ENCODE measurements around the gene MPHOSPH8.

The MPHOSPH8 gene

DNA sequence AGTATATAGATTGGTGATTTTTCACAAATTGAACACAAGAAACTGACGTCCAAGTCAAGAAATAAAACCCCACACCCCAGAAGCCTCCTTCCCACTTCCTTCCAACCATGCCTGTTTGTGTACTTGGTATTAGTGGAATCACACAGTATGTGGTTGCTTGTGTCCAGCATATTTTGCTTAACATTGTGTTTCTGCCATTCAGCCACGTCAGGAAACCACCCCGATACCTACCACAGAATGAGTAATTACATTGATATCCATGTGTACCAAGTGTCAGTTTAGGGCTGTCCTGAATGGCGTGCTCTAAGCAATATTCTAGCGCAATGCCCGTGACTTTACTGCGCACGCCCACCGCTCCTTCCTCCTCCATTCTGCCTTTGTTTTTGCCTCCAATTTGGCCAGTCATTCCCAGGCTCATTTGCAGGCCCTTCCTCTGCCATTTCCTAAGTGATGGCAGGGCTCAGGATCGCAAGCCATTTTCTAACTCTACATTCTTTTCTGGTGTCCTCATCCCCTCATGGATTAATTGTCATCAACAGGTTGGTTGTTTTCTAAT, 25.9 kb upstream of the MPHOSPH8 start:
- Histone ChIP-seq H2BK5ac (ENCODE audit: low read depth, low read length, poor library complexity, severe bottlenecking) (no peak overlapping the region), H3K4me1 (ENCODE audit: control insufficient read depth, insufficient read depth, low read depth, low read length) (no peaks in the 10 kb centered on the region), H3K27me3 (ENCODE audit: control insufficient read depth in 1 of 2, insufficient read depth in 1 of 2, low read length in 2 of 2) (peaks cover 0 to 1% of the 10 kb centered on the region in 2 experiments), H3K79me1 (replicated peaks; ENCODE audit: low read length, poor library complexity, severe bottlenecking) (peaks cover 13% of the 10 kb centered on the region), H3K9ac (ENCODE audit: low read length) (no peak overlapping the region), H3K27ac (ENCODE audit: low read length, poor library complexity, severe bottlenecking) (no peak overlapping the region), H3K14ac (ENCODE audit: low read length in 2 of 2) (no peak overlapping the region), H3K9me3 (ENCODE audit: control insufficient read depth, low read length) (no peaks in the 10 kb centered on the region), H3K4me2 (ENCODE audit: low read length, poor library complexity, severe bottlenecking) (no peak overlapping the region), H2AFZ (ENCODE audit: low read depth, low read length) (no peak overlapping the region), H2AK5ac (ENCODE audit: low read length, severe bottlenecking) (no peak overlapping the region), H3K36me3 (ENCODE audit: control insufficient read depth in 1 of 2, insufficient read depth in 2 of 2, low read depth in 1 of 2, low read length in 2 of 2) (no peaks in the 10 kb centered on the region), H3K4me3 (ENCODE audit: insufficient read depth in 1 of 2, low read depth in 1 of 2, low read length in 2 of 2) (no peak overlapping the region), H2BK15ac (ENCODE audit: low read depth, poor library complexity, severe bottlenecking) (no peak overlapping the region), H4K91ac (ENCODE audit: low read length) (no peak overlapping the region), H3K4ac (ENCODE audit: low read depth in 1 of 2, low read length in 2 of 2) (no peak overlapping the region), H3K23ac (ENCODE audit: low read length in 2 of 2) (no peak overlapping the region), H4K8ac (ENCODE audit: low read length) (no peak overlapping the region), H3K18ac (ENCODE audit: low read depth in 1 of 2, low read length in 2 of 2) (no peak overlapping the region), H2BK12ac (ENCODE audit: low read length in 2 of 2) (no peak overlapping the region), H2BK120ac (ENCODE audit: low read depth, low read length) (no peak overlapping the region)
- DNase-seq: no peak
- WGBS: 86% methylated on average over 9 of the region's 10 CpGs

DNA sequence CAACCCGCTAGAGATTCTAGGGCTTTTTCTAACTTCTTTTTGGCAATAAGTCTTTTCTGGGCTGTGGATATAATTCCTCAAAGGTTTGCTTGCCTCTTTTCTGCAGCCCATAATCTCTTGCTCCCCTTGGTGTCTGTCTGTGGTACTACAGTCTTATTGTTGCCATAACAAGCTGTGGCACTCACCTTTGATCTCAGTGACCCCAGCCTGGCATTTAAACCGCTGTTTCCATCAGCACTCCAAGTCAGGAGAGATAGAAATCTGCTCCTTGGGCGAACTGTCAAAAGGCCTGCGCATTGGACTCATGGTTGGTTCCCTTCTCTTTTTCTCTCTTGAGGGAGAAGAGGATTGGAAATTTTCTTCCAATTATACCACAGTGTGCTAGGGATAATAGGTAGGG, 14.5 kb upstream of the MPHOSPH8 start:
- Histone ChIP-seq H2AK5ac (ENCODE audit: low read length, severe bottlenecking) (no peak overlapping the region), H3K9me3 (ENCODE audit: control insufficient read depth, low read length) (no peaks in the 10 kb centered on the region), H2BK12ac (ENCODE audit: low read length in 2 of 2) (no peak overlapping the region), H3K4ac (ENCODE audit: low read depth in 1 of 2, low read length in 2 of 2) (no peak overlapping the region), H3K79me1 (replicated peaks; ENCODE audit: low read length, poor library complexity, severe bottlenecking) (peaks cover 7% of the 10 kb centered on the region), H4K8ac (ENCODE audit: low read length) (no peak overlapping the region), H4K91ac (ENCODE audit: low read length) (no peak overlapping the region), H3K4me3 (ENCODE audit: insufficient read depth in 1 of 2, low read depth in 1 of 2, low read length in 2 of 2) (no peak overlapping the region), H3K27ac (ENCODE audit: low read length, poor library complexity, severe bottlenecking) (no peak overlapping the region), H3K36me3 (ENCODE audit: control insufficient read depth in 1 of 2, insufficient read depth in 2 of 2, low read depth in 1 of 2, low read length in 2 of 2) (no peaks in the 10 kb centered on the region), H3K27me3 (ENCODE audit: control insufficient read depth in 1 of 2, insufficient read depth in 1 of 2, low read length in 2 of 2) (no peaks in the 10 kb centered on the region), H2BK15ac (ENCODE audit: low read depth, poor library complexity, severe bottlenecking) (no peak overlapping the region), H3K4me1 (ENCODE audit: control insufficient read depth, insufficient read depth, low read depth, low read length) (no peaks in the 10 kb centered on the region), H2BK5ac (ENCODE audit: low read depth, low read length, poor library complexity, severe bottlenecking) (no peak overlapping the region), H3K18ac (ENCODE audit: low read depth in 1 of 2, low read length in 2 of 2) (no peak overlapping the region), H3K14ac (ENCODE audit: low read length in 2 of 2) (no peak overlapping the region), H2AFZ (ENCODE audit: low read depth, low read length) (no peak overlapping the region), H3K23ac (ENCODE audit: low read length in 2 of 2) (no peak overlapping the region), H3K4me2 (ENCODE audit: low read length, poor library complexity, severe bottlenecking) (no peak overlapping the region), H2BK120ac (ENCODE audit: low read depth, low read length) (no peak overlapping the region), H3K9ac (ENCODE audit: low read length) (no peak overlapping the region)
- peak; percentile 36 for DNase-seq
- 81% methylated on average over 4 of the region's 4 CpGs for whole genome bisulfite sequencing

DNA sequence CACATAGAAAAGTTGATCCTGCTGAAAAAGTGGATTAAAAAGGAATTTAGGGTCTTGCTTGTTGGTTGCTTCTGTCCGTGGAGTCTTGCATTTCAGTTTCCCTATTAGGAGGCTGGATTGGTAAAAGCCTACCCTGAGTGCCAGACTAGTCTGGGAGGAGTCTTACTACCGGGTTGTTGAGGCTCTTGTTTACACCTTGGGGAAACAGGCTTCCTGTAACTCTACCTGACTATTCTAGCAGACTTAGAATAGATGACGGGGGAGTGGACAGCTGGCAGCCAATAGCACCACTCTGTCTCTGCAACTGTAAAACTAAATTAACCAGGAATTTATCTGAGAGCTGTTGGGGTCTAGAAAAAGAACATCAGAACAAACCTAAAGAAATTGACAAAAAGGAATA, 11.3 kb upstream of the MPHOSPH8 start:
- peaks cover 11% of the 10 kb centered on the region for H3K79me1 ChIP-seq (replicated peaks; ENCODE audit: low read length, poor library complexity, severe bottlenecking)
- WGBS: 85% methylated on average over 1 of the region's 3 CpGs
- H3K36me3 ChIP-seq (ENCODE audit: control insufficient read depth in 1 of 2, insufficient read depth in 2 of 2, low read depth in 1 of 2, low read length in 2 of 2): no peaks in the 10 kb centered on the region
- H2BK120ac ChIP-seq (ENCODE audit: low read depth, low read length): no peak overlapping the region
- H3K9ac ChIP-seq (ENCODE audit: low read length): no peak overlapping the region
- H3K18ac ChIP-seq (ENCODE audit: low read depth in 1 of 2, low read length in 2 of 2): no peak overlapping the region
- H3K4me2 ChIP-seq (ENCODE audit: low read length, poor library complexity, severe bottlenecking): no peak overlapping the region
- H2BK5ac ChIP-seq (ENCODE audit: low read depth, low read length, poor library complexity, severe bottlenecking): no peak overlapping the region
- no peak overlapping the region for H2BK12ac ChIP-seq (ENCODE audit: low read length in 2 of 2)
- H3K4me3 ChIP-seq (ENCODE audit: insufficient read depth in 1 of 2, low read depth in 1 of 2, low read length in 2 of 2): no peak overlapping the region
- H2AFZ ChIP-seq (ENCODE audit: low read depth, low read length): no peak overlapping the region
- no peaks in the 10 kb centered on the region for H3K9me3 ChIP-seq (ENCODE audit: control insufficient read depth, low read length)
- H4K91ac ChIP-seq (ENCODE audit: low read length): no peak overlapping the region
- no peak overlapping the region for H3K27ac ChIP-seq (ENCODE audit: low read length, poor library complexity, severe bottlenecking)
- no peaks in the 10 kb centered on the region for H3K27me3 ChIP-seq (ENCODE audit: control insufficient read depth in 1 of 2, insufficient read depth in 1 of 2, low read length in 2 of 2)
- H3K4ac ChIP-seq (ENCODE audit: low read depth in 1 of 2, low read length in 2 of 2): no peak overlapping the region
- no peak overlapping the region for H2BK15ac ChIP-seq (ENCODE audit: low read depth, poor library complexity, severe bottlenecking)
- no peak for DNase-seq
- no peak overlapping the region for H3K23ac ChIP-seq (ENCODE audit: low read length in 2 of 2)
- H4K8ac ChIP-seq (ENCODE audit: low read length): no peak overlapping the region
- H2AK5ac ChIP-seq (ENCODE audit: low read length, severe bottlenecking): no peak overlapping the region
- no peak overlapping the region for H3K14ac ChIP-seq (ENCODE audit: low read length in 2 of 2)
- no peaks in the 10 kb centered on the region for H3K4me1 ChIP-seq (ENCODE audit: control insufficient read depth, insufficient read depth, low read depth, low read length)

DNA sequence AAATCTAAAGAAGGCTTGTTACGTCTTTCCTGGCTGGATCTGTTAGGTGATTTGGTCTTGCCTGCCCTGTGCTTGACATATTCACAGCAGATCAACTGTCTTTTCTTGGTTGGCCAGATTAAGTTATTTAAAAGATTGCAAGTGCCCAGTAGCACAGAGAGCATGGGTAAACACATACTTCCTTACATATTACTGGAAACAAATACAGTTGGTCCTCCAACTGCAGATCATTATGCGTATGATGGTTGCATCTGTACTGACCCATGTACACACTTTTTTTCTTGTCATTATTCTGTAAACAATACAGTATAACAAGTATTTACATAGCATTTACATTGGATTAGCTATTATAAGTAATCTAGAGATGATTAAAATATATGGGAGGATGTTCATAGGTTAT, 9.2 kb upstream of the MPHOSPH8 start:
- Histone ChIP-seq H3K23ac (ENCODE audit: low read length in 2 of 2) (no peak overlapping the region), H3K27ac (ENCODE audit: low read length, poor library complexity, severe bottlenecking) (no peak overlapping the region), H3K18ac (ENCODE audit: low read depth in 1 of 2, low read length in 2 of 2) (no peak overlapping the region), H3K14ac (ENCODE audit: low read length in 2 of 2) (no peak overlapping the region), H3K79me1 (replicated peaks; ENCODE audit: low read length, poor library complexity, severe bottlenecking) (peaks cover 6% of the 10 kb centered on the region), H3K4me2 (ENCODE audit: low read length, poor library complexity, severe bottlenecking) (no peak overlapping the region), H4K91ac (ENCODE audit: low read length) (no peak overlapping the region), H3K4me1 (ENCODE audit: control insufficient read depth, insufficient read depth, low read depth, low read length) (no peaks in the 10 kb centered on the region), H3K27me3 (ENCODE audit: control insufficient read depth in 1 of 2, insufficient read depth in 1 of 2, low read length in 2 of 2) (no peaks in the 10 kb centered on the region), H3K9ac (ENCODE audit: low read length) (no peak overlapping the region), H2BK15ac (ENCODE audit: low read depth, poor library complexity, severe bottlenecking) (no peak overlapping the region), H3K9me3 (ENCODE audit: control insufficient read depth, low read length) (no peaks in the 10 kb centered on the region), H2BK5ac (ENCODE audit: low read depth, low read length, poor library complexity, severe bottlenecking) (no peak overlapping the region), H3K36me3 (ENCODE audit: control insufficient read depth in 1 of 2, insufficient read depth in 2 of 2, low read depth in 1 of 2, low read length in 2 of 2) (no peaks in the 10 kb centered on the region), H2AFZ (ENCODE audit: low read depth, low read length) (no peak overlapping the region), H2BK120ac (ENCODE audit: low read depth, low read length) (no peak overlapping the region), H2AK5ac (ENCODE audit: low read length, severe bottlenecking) (no peak overlapping the region), H3K4ac (ENCODE audit: low read depth in 1 of 2, low read length in 2 of 2) (no peak overlapping the region), H2BK12ac (ENCODE audit: low read length in 2 of 2) (no peak overlapping the region), H3K4me3 (ENCODE audit: insufficient read depth in 1 of 2, low read depth in 1 of 2, low read length in 2 of 2) (no peak overlapping the region), H4K8ac (ENCODE audit: low read length) (no peak overlapping the region)
- no peak for DNase-seq
- WGBS: 84% methylated on average over 2 of the region's 2 CpGs

Data from mesenchymal stem cell (in vitro differentiated cells and primary cell).